ENCODE results near the gene EEF2.
"Not testable (repeated sequence)": the region's sequence is repeated elsewhere in the genome, so short reads cannot be mapped to it uniquely, and the experiment has no call there.

EEF2 gene

DNA sequence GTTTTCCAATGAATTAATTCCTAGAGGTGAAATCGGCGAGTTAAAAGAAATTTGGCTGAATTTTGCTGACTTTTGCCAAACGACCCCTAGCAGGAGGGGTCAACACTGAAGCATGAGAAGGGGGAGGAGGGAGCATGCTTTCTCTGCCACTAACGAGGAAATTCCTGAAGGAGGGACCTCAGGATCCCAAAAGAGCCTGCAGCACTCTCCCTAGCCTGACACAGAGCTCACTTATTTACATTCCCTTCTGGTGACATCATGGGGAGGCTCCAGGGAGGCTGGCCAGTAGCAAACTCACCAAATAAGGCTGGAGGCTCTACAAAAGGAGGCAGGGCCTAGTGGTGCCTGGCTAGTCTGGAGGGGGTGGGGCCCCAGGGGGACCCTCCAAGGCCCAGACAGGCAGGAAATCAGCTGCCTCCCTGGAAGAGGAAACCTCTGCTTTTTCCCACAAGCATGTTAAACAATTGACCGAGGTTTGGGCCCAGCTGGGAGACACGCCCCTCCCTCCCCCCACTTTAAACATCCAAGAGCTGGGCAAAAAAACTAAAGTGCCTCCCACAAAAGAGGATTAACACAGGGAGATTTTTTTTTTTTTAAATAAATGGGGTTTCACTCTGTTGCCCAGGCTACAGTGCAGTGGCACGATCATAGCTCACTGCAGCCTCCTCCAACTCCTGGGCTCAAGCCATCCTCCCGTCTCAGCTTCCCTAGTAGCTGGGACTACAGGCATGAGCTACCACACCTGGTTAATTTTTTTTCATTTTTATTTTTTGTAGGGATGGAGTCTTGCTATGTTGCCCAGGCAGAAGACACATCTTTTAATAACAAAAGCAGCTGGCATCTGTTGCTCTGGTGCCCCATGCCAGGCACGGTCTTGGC lies 16.5 kb downstream of the EEF2 start:
- DNase-seq: no peak

GRCh38 chr19:3967983-3968382 lies 17.3 kb downstream of the EEF2 start:
- not testable (repeated sequence) for DNase-seq

DNA sequence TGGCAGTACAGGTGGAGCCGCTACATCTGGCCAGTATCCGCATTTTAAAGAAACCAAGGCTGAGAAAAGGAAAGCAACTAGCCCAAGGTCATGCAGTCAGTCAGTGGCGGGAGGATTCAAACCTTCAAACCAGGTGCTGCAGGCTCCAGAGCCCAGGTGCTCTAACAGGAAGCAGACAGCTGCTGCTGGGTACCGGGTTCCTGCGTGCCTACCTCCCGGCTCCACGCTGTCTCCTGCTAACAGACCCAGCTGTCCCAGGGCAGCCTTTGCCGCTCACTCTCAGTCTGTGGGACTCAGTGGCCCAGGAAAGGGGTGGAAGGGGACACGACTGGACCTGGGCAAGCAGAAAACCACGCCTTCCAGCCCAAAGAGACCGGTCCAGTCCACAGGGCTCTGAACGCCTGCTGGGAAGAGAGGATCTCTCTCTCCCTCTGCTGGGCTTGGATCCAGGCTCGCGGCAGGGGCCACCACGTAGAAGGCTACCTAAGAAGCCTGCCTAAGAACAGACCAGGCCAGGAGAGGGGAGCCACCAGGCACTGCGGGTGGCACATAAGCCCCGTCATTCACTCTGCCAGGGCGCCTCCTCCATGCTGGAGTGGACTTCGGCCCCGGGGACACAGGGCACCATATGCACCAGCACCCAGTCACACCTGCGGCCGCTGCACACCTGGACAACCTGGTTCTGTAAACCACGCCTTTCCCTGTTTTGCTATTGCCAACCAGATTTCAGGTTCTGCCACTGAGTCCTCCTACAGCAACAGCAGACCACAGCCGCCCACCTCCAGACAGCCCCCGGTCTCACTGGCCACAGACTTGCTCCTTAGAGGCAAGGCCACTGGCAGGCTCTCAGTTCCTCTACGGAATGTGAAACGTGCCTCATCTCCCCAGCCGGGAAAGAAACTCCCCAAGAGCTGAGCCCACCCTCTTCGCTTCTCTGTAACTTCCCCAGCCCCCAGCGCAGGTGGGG lies 18.9 kb downstream of the EEF2 start:
- no peak for DNase-seq

GRCh38 chr19:3964256-3965194 lies 20.7 kb downstream of the EEF2 start:
- no peak for DNase-seq

- no peak for DNase-seq
Measured at GRCh38 chr19:3963458-3964255, 21.6 kb downstream of the EEF2 start.

DNA sequence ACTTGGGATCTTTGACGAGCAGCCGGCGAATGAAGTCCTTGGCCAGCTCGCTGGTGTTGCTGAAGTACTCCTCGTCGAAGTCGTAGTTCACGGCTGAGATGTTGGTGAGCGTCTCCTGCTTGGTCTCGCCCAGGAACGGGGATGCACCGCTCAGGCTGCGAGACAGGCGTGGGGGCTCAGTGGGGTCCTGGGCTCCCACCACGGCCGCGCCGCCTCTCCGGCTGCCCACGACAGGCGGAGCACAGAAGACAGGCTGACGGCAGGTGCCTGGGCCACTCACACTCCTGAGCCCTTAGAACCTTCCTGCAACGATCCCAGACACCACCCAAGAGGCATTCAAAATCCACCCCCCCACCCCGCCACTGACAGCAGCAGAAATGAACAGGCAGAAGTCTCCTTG lies 24.3 kb downstream of the EEF2 start:
- no peak for DNase-seq

DNA sequence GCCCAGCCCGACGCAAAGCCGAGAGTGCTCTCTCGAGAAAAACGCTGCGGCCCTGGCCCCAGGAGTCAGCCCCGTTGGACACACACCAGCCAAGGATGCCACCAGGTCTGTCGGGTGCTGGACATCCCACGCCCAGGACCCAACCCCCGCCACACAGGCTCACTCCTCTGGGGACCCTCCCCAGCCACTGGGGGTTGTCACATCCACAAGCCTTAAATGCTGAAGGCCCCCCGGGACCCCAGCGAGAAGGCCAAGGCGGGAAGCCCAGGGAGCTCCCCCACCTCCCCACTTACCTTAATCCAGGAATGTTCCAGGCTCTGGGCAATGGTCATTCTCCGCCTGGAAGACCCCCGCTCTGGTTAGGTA lies 25.5 kb downstream of the EEF2 start:
- DNase-seq: no peak

GRCh38 chr19:3958836-3959765 lies 26.2 kb downstream of the EEF2 start:
- no peak for DNase-seq

DNA sequence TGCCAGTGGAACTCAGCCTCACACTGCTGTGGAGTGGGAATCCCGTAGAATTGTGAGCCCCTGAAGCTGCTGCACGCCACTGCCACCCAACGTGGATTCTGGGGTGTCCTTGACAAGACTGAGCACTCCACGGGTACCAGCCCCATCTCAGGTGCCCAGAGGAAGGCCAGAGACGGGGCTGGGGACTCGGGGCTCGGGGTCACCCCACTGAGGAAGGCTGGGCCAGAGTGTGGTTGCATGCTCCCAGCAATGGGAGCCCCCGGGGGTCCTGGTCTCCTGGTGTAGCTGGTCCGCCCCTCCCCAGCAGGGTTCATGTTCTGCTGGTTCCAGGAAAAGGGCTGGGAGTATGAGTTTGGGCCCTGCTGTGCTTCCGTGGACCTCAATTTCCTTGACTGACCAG lies 29.6 kb downstream of the EEF2 start:
- no peak for DNase-seq

DNA sequence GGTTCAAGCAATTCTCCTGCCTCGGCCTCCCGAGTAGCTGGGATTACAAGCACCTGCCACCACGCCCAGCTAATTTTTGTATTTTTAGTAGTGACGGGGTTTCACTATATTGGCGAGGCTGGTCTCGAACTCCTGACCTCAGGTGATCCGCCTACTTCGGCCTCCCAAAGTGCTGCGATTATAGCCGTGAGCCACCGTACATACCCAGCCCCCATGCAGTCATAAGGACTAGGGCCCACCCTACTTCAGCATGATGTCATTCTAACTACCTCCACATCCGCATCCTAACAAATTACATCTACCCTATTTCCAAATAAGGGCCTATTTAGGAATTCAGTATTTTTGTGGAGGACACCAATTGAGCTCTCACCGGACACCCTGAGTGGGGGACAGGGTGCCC lies 30.0 kb downstream of the EEF2 start:
- not testable (repeated sequence) for DNase-seq

DNA sequence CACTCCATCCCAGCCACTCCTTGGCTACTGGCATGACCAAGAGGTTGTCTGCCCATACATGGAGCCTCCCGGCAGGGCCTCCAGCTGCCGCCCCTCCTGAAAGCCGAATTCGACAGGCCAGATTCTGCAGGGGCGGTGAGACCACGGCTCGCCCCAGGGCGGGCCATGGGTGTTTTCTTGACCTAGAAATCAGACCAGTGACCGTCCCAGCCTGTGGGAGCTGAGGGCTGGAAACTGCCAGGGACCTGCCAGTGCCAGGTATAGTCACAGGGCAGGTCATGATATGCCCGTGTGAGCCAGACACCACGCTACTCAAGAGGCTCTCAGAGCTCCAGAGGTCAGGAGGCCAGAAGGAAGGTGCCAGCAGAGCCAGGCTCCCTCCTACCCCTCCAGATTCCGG lies 31.2 kb downstream of the EEF2 start:
- DNase-seq: no peak

- not testable (repeated sequence) for DNase-seq
Measured at GRCh38 chr19:3952755-3953276, 32.4 kb downstream of the EEF2 start.

DNA sequence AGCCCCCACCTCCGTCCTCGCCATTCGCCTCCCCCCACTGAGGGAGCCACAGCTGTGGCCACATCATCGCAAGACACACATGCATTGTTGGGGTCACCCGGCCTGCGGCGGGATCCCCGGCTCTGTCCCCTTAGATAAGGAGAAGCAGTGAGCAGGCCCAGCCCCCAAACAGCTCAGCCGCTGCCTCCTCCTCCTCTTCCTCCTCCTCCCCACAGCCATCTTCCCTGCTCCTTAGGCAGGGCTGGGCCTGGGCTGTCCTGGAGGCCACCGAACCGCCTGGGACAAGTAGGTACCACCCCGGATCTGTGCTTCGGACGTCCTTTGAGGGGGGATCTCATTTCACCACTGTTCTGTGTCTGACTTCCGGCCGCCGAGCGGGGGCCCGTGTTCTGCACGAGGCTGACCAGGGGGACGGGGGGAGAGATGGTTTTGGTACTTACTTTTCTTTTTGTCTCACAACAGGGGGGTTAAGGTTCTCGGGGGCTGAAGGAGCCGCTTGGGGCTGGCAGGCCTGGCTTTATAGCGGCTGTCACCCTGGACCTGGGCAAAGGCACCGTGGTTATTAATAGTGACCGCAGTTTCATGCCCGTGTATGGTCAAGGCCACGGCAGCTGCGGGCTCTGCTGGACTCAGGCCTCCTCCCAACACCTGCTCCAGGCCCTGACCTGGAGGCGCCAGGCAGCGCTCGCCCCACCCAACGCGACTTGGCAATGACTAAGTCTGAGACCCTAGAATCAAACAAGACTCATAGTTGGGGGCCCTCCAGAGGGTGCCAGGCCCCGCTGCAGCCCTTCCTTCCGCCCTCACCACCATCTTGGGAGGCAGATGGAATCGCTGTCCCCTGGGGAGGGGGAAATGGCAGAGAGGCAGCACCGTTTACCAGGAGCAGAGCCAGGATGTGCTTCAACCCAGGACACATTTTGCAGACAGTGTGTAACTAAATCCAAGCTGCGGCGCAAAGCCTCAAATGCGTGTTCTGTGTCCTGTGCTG lies 34.1 kb downstream of the EEF2 start:
- DNase-seq: no peak

GRCh38 chr19:3949997-3950859 lies 35.0 kb downstream of the EEF2 start:
- no peak for DNase-seq

- DNase-seq: no peak
Measured at GRCh38 chr19:3949294-3949693, 36.0 kb downstream of the EEF2 start.

GRCh38 chr19:3947316-3947933 lies 37.8 kb downstream of the EEF2 start:
- not testable (repeated sequence) for DNase-seq

GRCh38 chr19:3945838-3946237 lies 39.4 kb downstream of the EEF2 start:
- no peak for DNase-seq

All from DMS79 treated with DMSO at 0.1 percent for 48 hours (cell line).